Spleen (tissue), 11 donors: Measurements from ENCODE around the gene FLNB. TPM values are rescaled to one million over a fixed set of nuclear protein-coding genes. Genes with fewer than 3 reads are reported as not detected.
"Not testable (repeated sequence)": the region's sequence is repeated elsewhere in the genome, so short reads cannot be mapped to it uniquely, and the experiment has no call there.

Experiments used
- DNase-seq: peaks from one replicate; pipeline ENCODE4 v3.0.0-alpha.2; 2020
- H3K27ac ChIP-seq, 8 donors: fragments of 200-600 bp; sonication (generic) in 7 of 8; 1 replicate in 4 of 8; 2 replicates in 4 of 8; pipeline versions ENCODE4 v1.5.0 to v1.8.0; 2016 to 2021; ENCODE audit warnings: inconsistent platforms in 4 of 8, mild to moderate bottlenecking in 4 of 8, moderate library complexity in 1 of 8
- H3K27me3 ChIP-seq, 7 donors: fragments of 200-600 bp; sonication (generic) in 6 of 7; replicated peaks in 1 of 7; 1 replicate in 4 of 7; 2 replicates in 3 of 7; pipeline versions ENCODE4 v1.5.0 to v1.8.0; 2016 to 2021; ENCODE audit warnings: inconsistent platforms in 3 of 7, mild to moderate bottlenecking in 1 of 7
- H3K36me3 ChIP-seq, 6 donors: fragments of 200-600 bp; sonication (generic) in 5 of 6; 1 replicate in 4 of 6; 2 replicates in 2 of 6; pipeline versions ENCODE4 v1.5.0 to v1.8.0; 2016 to 2021; ENCODE audit warnings: inconsistent platforms in 2 of 6
- H3K4me1 ChIP-seq, 6 donors: fragments of 200-600 bp; sonication (generic) in 5 of 6; 1 replicate in 3 of 6; 2 replicates in 3 of 6; pipeline versions ENCODE4 v1.5.0 to v1.8.0; 2016 to 2021; ENCODE audit warnings: inconsistent platforms in 3 of 6
- H3K4me3 ChIP-seq, 8 donors: fragments of 200-600 bp; sonication (generic) in 7 of 8; 1 replicate in 4 of 8; 2 replicates in 4 of 8; pipeline versions ENCODE4 v1.5.0 to v1.8.0; 2016 to 2021; ENCODE audit warnings: inconsistent platforms in 4 of 8, mild to moderate bottlenecking in 4 of 8, moderate library complexity in 2 of 8
- H3K9me3 ChIP-seq, 8 donors: fragments of 200-600 bp; sonication (generic) in 7 of 8; 1 replicate in 4 of 8; 2 replicates in 4 of 8; pipeline versions ENCODE4 v1.5.0 to v1.8.0; 2016 to 2021; ENCODE audit warnings: inconsistent platforms in 4 of 8
- CTCF ChIP-seq, 11 experiments: fragments of 200-600 bp in 7 of 11; fragments of 450-650 bp in 4 of 11; sonication (generic) in 4 of 11; IDR thresholded peaks in 8 of 11; conservative IDR thresholded peaks in 3 of 11; 1 replicate in 7 of 11; 2 replicates in 4 of 11; pipeline versions ENCODE4 v1.4.0 to v1.8.0; 2016 to 2021; ENCODE audit warnings: antibody characterized with exemption in 11 of 11, inconsistent platforms in 4 of 11, mild to moderate bottlenecking in 1 of 11
- POLR2A ChIP-seq, 3 donors: fragments of 450-650 bp; IDR thresholded peaks; one replicate each; pipeline ENCODE4 v1.5.1; 2017; ENCODE audit warnings: antibody characterized with exemption in 3 of 3, mild to moderate bottlenecking in 1 of 3
- POLR2AphosphoS5 ChIP-seq, 3 donors: sonication (generic); formaldehyde crosslinking; IDR thresholded peaks; one replicate each; pipeline ENCODE4 v1.5.1; 2017; ENCODE audit warnings: antibody characterized with exemption in 3 of 3
- WGBS, 5 donors: extraction: QIAGEN DNeasy Blood & Tissue Kit in 3 of 5; methylation state at CpG; one replicate each; pipeline versions ENCODE4 v1.1.5 to v1.1.7; 2013 to 2018; 5-methylcytosine and 5-hydroxymethylcytosine counted together
- intact Hi-C: fragments of 100-400 bp; cut with DNase I; formaldehyde crosslinking; loops from one replicate; pipeline ENCODE4 v1.15.0; 2023; ENCODE audit warnings: low total_unique reads
- polyA plus RNA-seq, 3 donors: library from polyadenylated mRNA; stranded (reverse); fragments of 200-250 nt; gene quantifications; one replicate each; pipeline ENCODE4 v1.2.1, GENCODE V29; 2013
- total RNA-seq, 7 donors: library from RNA; depleted of rRNA in 3 of 7; stranded (reverse); fragments of >200 nt in 3 of 7; fragmentation: NEBNext Ultra II Directional in 4 of 7; extraction: Animal tissue kit (Norgen Biotek cat#: 25700) in 4 of 7; gene quantifications; one replicate each; pipeline versions ENCODE4 v1.1.0 to v1.2.1, GENCODE V29; 2016 to 2021
- donor health status: healthy with polysubstance abuse.
- donor health status: DM: no; HTN: no; CAD: no; lungs with moderate emphysema.
- donor health status: DM: no; HTN: no; CAD: no.
- donor health status: Bipolar disorder and iron deficiency.
- donor health status: healthy.
- donor health status: DM: no; HTN: no; CAD: no.
- donor health status: DM: yes; HTN: yes; CAD: no.

FLNB gene
- total and polyA plus RNA-seq, 10 donors, result 38.9 to 163 (median 96.7) TPM

GRCh38 chr3:58198804-58199203 is 190.6 kb downstream of the FLNB start:
- Histone ChIP-seq H3K27ac (peak overlapping the region; percentile 44 to 85 (median 78)), H3K4me1 (peaks cover 43 to 74% (median 70%) of the 10 kb centered on the region in 6 donors), H3K27me3 (no peaks in the 10 kb centered on the region), H3K36me3 (peaks cover 0 to 32% (median 5%) of the 10 kb centered on the region in 6 donors), H3K4me3 (no peak overlapping the region), H3K9me3 (peaks cover 0 to 6% (median 0%) of the 10 kb centered on the region in 8 donors)
- intact Hi-C loops, result no loop called here
- TF ChIP-seq POLR2AphosphoS5 (IDR thresholded peaks at IDR 0.05) (no peak), POLR2A (IDR thresholded peaks at IDR 0.05) (no peak), CTCF (IDR thresholded peaks at IDR 0.05 in 8 of 11, conservative IDR thresholded peaks at IDR 0.05 in 3 of 11) (no peak)
- DNase-seq, result no peak

GRCh38 chr3:58200121-58200709 is 192.0 kb downstream of the FLNB start:
- Histone ChIP-seq H3K36me3 (peaks cover 0 to 31% (median 2%) of the 10 kb centered on the region in 6 donors), H3K4me1 (peaks cover 43 to 83% (median 70%) of the 10 kb centered on the region in 6 donors), H3K4me3 (peak overlapping the region in 2 of 8 donors; percentile 19 to 50), H3K9me3 (peaks cover 0 to 6% (median 0%) of the 10 kb centered on the region in 8 donors), H3K27me3 (no peaks in the 10 kb centered on the region), H3K27ac (peak overlapping the region; percentile 50 to 85 (median 78))
- intact Hi-C loops, result no loop called here
- DNase-seq, result peak; percentile 25
- TF ChIP-seq POLR2A (IDR thresholded peaks at IDR 0.05), result no peak
- no peak for TF ChIP-seq POLR2AphosphoS5 (IDR thresholded peaks at IDR 0.05)
- no peak for TF ChIP-seq CTCF (IDR thresholded peaks at IDR 0.05 in 8 of 11, conservative IDR thresholded peaks at IDR 0.05 in 3 of 11)

- peaks cover 0 to 24% (median under 1%) of the 10 kb centered on the region in 6 donors for H3K36me3 ChIP-seq
- H3K4me3 ChIP-seq, result peak overlapping the region in 2 of 8 donors; percentile 19 to 50
- intact Hi-C loops, result no loop called here
- H3K27ac ChIP-seq, result peak overlapping the region; percentile 50 to 85 (median 78)
- peaks cover 0 to 6% (median 0%) of the 10 kb centered on the region in 8 donors for H3K9me3 ChIP-seq
- TF ChIP-seq POLR2A (IDR thresholded peaks at IDR 0.05) (no peak), POLR2AphosphoS5 (IDR thresholded peaks at IDR 0.05) (peak in 2 of 3 donors; percentile 9 to 36), CTCF (IDR thresholded peaks at IDR 0.05 in 8 of 11, conservative IDR thresholded peaks at IDR 0.05 in 3 of 11) (no peak)
- no peak for DNase-seq
- WGBS, 5 donors, result 1 to 9% (median 8%) methylated on average over 9 to 11 of the region's 11 CpGs
- no peaks in the 10 kb centered on the region for H3K27me3 ChIP-seq
- peaks cover 43 to 86% (median 69%) of the 10 kb centered on the region in 6 donors for H3K4me1 ChIP-seq
These were observed 192.7 kb downstream of the FLNB start for GRCh38 chr3:58200846-58201355.

GRCh38 chr3:58201451-58201850 is 193.2 kb downstream of the FLNB start:
- H3K4me1 ChIP-seq, result peaks cover 43 to 85% (median 67%) of the 10 kb centered on the region in 6 donors
- H3K27ac ChIP-seq, result peak overlapping the region; percentile 50 to 85 (median 78)
- H3K36me3 ChIP-seq, result peaks cover 0 to 22% (median 0%) of the 10 kb centered on the region in 6 donors
- H3K9me3 ChIP-seq, DNase-seq, H3K27me3 ChIP-seq, H3K4me3 ChIP-seq, intact Hi-C loops: not testable (repeated sequence)
- WGBS, 5 donors, result 35 to 56% (median 53%) methylated on average over 3 of the region's 3 CpGs
